GM13976 (cell line): Measurements from ENCODE around the gene NBEA.

ENCODE experiments used
- DNase-seq: peaks from one replicate; pipeline ENCODE4 v3.0.0; 2012; ENCODE audit warnings: low spot score
- in situ Hi-C: fragments of 300-500 bp; cut with MboI; formaldehyde crosslinking; loops from one replicate; pipeline ENCODE4 v1.12.0; 2022; ENCODE audit warnings: low sequenced_read_pairs, mixed read lengths, inconsistent platforms; ENCODE audit not compliant: unreplicated experiment
- TF ChIP-seq, protein P1 (sequence below): IDR thresholded peaks from 2 replicates; pipeline ENCODE4 v1.5.1; 2012; ENCODE audit warnings: borderline replicate concordance, mild to moderate bottlenecking; ENCODE audit not compliant: insufficient read depth; ENCODE audit errors: extremely low read depth, missing control alignments, control extremely low read depth

Gene NBEA

GRCh38 chr13:35159041-35159440 is 217.0 kb downstream of the NBEA start:
- DNase-seq = no peak
- in situ Hi-C loops = loop anchor here (25.0 kb wide), 2 partner anchors 1222 to 1622 kb away; no protein-coding TSS in a partner anchor
- TF ChIP-seq, protein P1, sequence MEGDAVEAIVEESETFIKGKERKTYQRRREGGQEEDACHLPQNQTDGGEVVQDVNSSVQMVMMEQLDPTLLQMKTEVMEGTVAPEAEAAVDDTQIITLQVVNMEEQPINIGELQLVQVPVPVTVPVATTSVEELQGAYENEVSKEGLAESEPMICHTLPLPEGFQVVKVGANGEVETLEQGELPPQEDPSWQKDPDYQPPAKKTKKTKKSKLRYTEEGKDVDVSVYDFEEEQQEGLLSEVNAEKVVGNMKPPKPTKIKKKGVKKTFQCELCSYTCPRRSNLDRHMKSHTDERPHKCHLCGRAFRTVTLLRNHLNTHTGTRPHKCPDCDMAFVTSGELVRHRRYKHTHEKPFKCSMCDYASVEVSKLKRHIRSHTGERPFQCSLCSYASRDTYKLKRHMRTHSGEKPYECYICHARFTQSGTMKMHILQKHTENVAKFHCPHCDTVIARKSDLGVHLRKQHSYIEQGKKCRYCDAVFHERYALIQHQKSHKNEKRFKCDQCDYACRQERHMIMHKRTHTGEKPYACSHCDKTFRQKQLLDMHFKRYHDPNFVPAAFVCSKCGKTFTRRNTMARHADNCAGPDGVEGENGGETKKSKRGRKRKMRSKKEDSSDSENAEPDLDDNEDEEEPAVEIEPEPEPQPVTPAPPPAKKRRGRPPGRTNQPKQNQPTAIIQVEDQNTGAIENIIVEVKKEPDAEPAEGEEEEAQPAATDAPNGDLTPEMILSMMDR = no peak

DNA sequence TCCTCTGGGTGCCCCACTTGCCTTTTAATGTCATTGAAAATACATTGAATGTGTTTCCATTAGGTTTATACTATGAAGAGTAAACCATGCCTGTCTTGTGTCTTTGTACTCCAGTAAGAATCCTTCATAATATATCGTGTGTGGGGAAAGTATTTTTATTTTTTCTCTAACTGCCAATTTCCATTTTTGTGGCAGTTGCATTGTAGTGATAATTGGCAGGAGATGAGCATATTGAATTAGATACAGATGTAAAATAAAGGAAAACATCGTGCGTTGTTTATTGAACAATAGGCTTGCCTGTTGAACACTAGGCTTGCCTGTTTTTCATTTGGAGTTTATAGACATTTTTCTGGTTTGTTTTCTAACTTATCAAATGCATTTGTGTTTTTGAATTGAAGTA is 218.8 kb downstream of the NBEA start:
- TF ChIP-seq, protein P1 = no peak
- no peak for DNase-seq
- in situ Hi-C loops = loop anchor here (25.0 kb wide), 2 partner anchors 1224 to 1624 kb away; no protein-coding TSS in a partner anchor

DNA sequence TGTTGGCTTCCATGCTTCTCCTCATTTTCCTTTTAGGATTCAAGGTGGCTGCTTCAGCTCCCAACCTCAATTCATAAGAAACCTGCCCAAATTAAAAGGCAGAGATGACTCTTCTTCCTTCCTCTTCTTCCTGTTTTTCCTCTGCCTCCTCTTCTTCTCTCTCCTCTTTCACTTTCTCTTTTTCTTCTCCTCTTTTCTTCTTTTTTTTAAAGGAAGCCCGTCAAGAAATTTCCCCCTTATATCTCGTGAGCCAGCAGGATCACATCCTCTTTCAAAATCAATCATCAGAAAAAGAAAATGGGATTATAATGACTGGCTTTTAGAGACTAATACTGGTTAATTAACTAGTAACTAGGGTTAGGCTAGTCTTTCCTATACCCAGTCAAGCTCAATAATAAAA is 220.3 kb downstream of the NBEA start:
- no peak for DNase-seq
- in situ Hi-C loops = loop anchor here (25.0 kb wide), 2 partner anchors 1225 to 1625 kb away; no protein-coding TSS in a partner anchor
- TF ChIP-seq, protein P1 = no peak

GRCh38 chr13:35163674-35164073 is 221.6 kb downstream of the NBEA start:
- DNase-seq = no peak
- in situ Hi-C loops = loop anchor here (25.0 kb wide), 2 partner anchors 1226 to 1626 kb away; no protein-coding TSS in a partner anchor
- TF ChIP-seq, protein P1 = no peak

DNA sequence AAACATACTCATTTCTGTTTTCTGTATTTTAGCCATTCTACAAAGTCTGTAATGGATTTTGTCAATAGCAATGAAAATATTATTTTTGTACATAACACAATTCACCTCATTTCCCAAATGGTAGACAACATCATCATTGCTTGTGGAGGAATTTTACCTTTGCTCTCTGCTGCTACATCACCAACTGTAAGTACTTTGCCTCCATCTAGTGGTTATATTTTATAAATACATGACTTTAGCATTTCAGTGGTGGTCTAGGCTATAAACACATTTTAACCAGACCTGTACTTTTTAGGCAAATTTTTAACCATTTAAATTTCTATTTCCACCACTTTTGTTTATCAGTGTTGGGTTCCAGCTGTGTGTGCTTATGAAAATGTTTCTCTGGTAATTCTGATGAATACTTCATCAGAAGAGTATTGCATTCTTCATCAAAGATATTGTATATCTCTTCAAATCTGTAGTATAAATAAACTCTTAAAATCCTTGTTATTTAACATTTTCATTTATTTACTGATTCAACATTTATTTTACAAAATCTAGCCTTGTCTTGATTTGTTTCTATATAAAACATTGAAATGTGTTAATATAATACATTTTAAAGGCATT is 222.4 kb downstream of the NBEA start:
- in situ Hi-C loops = loop anchor here (25.0 kb wide), 2 partner anchors 1227 to 1627 kb away; no protein-coding TSS in a partner anchor
- TF ChIP-seq, protein P1 = peak; percentile 40
- peak; percentile 8 for DNase-seq

GRCh38 chr13:35165205-35165604 is 223.1 kb downstream of the NBEA start:
- in situ Hi-C loops = loop anchor here (25.0 kb wide), 2 partner anchors 1228 to 1628 kb away; no protein-coding TSS in a partner anchor
- TF ChIP-seq, protein P1 = no peak

More at GRCh38 chr13:35165205-35165604, 223.1 kb downstream of the NBEA start:
- DNase-seq = no peak
